ENCODE data around the gene DMBT1.

DMBT1 gene

GRCh38 chr10:122678266-122678665 lies 117.7 kb downstream of the DMBT1 start:
- no peaks in the 10 kb centered on the region for H3K36me3 ChIP-seq (ENCODE audit: insufficient read depth, low read length)
- no peak overlapping the region for H3K4me2 ChIP-seq (ENCODE audit: low read length)
- H3K27me3 ChIP-seq (ENCODE audit: control insufficient read depth, insufficient read depth, low read length) = peaks cover 25% of the 10 kb centered on the region
- peaks cover 4% of the 10 kb centered on the region for H3K4me1 ChIP-seq (ENCODE audit: control insufficient read depth, insufficient read depth, low read length)
- no peak overlapping the region for H3K9ac ChIP-seq (ENCODE audit: low read depth, low read length)
- no peaks in the 10 kb centered on the region for H3K9me3 ChIP-seq (replicated peaks; ENCODE audit: low read length)
- H3K4me3 ChIP-seq (ENCODE audit: low read length) = no peak overlapping the region

- Histone ChIP-seq H3K36me3 (ENCODE audit: insufficient read depth, low read length) (no peaks in the 10 kb centered on the region), H3K4me3 (ENCODE audit: low read length) (no peak overlapping the region), H3K9ac (ENCODE audit: low read depth, low read length) (no peak overlapping the region), H3K27me3 (ENCODE audit: control insufficient read depth, insufficient read depth, low read length) (peaks cover 6% of the 10 kb centered on the region), H3K4me2 (ENCODE audit: low read length) (no peak overlapping the region), H3K9me3 (replicated peaks; ENCODE audit: low read length) (no peaks in the 10 kb centered on the region), H3K4me1 (ENCODE audit: control insufficient read depth, insufficient read depth, low read length) (peaks cover 4% of the 10 kb centered on the region)
Measured at GRCh38 chr10:122682522-122682921, 122.0 kb downstream of the DMBT1 start.

GRCh38 chr10:122688293-122688989 lies 127.9 kb downstream of the DMBT1 start:
- no peak overlapping the region for H3K9ac ChIP-seq (ENCODE audit: low read depth, low read length)
- H3K4me2 ChIP-seq (ENCODE audit: low read length) = no peak overlapping the region
- H3K4me1 ChIP-seq (ENCODE audit: control insufficient read depth, insufficient read depth, low read length) = peaks cover 3% of the 10 kb centered on the region
- no peaks in the 10 kb centered on the region for H3K36me3 ChIP-seq (ENCODE audit: insufficient read depth, low read length)
- H3K9me3 ChIP-seq (replicated peaks; ENCODE audit: low read length) = no peaks in the 10 kb centered on the region
- H3K4me3 ChIP-seq (ENCODE audit: low read length) = no peak overlapping the region
- peaks cover 8% of the 10 kb centered on the region for H3K27me3 ChIP-seq (ENCODE audit: control insufficient read depth, insufficient read depth, low read length)

- peaks cover 3% of the 10 kb centered on the region for H3K4me1 ChIP-seq (ENCODE audit: control insufficient read depth, insufficient read depth, low read length)
- H3K4me3 ChIP-seq (ENCODE audit: low read length) = no peak overlapping the region
- H3K9ac ChIP-seq (ENCODE audit: low read depth, low read length) = no peak overlapping the region
- peaks cover 3% of the 10 kb centered on the region for H3K27me3 ChIP-seq (ENCODE audit: control insufficient read depth, insufficient read depth, low read length)
- no peak overlapping the region for H3K4me2 ChIP-seq (ENCODE audit: low read length)
- H3K9me3 ChIP-seq (replicated peaks; ENCODE audit: low read length) = no peaks in the 10 kb centered on the region
- no peaks in the 10 kb centered on the region for H3K36me3 ChIP-seq (ENCODE audit: insufficient read depth, low read length)
Measured at GRCh38 chr10:122689146-122689820, 128.7 kb downstream of the DMBT1 start.

- Histone ChIP-seq H3K36me3 (ENCODE audit: insufficient read depth, low read length) (no peaks in the 10 kb centered on the region), H3K27me3 (ENCODE audit: control insufficient read depth, insufficient read depth, low read length) (peaks cover 6% of the 10 kb centered on the region), H3K4me3 (ENCODE audit: low read length) (no peak overlapping the region), H3K4me2 (ENCODE audit: low read length) (no peak overlapping the region), H3K4me1 (ENCODE audit: control insufficient read depth, insufficient read depth, low read length) (peaks cover 3% of the 10 kb centered on the region), H3K9ac (ENCODE audit: low read depth, low read length) (no peak overlapping the region), H3K9me3 (replicated peaks; ENCODE audit: low read length) (no peaks in the 10 kb centered on the region)
Measured at GRCh38 chr10:122692744-122693143, 132.2 kb downstream of the DMBT1 start.
